Measurements from ENCODE around the gene GOLGA6L26.
"Not testable (repeated sequence)": the region's sequence is repeated elsewhere in the genome, so short reads cannot be mapped to it uniquely, and the experiment has no call there.

The GOLGA6L26 gene, protein sequence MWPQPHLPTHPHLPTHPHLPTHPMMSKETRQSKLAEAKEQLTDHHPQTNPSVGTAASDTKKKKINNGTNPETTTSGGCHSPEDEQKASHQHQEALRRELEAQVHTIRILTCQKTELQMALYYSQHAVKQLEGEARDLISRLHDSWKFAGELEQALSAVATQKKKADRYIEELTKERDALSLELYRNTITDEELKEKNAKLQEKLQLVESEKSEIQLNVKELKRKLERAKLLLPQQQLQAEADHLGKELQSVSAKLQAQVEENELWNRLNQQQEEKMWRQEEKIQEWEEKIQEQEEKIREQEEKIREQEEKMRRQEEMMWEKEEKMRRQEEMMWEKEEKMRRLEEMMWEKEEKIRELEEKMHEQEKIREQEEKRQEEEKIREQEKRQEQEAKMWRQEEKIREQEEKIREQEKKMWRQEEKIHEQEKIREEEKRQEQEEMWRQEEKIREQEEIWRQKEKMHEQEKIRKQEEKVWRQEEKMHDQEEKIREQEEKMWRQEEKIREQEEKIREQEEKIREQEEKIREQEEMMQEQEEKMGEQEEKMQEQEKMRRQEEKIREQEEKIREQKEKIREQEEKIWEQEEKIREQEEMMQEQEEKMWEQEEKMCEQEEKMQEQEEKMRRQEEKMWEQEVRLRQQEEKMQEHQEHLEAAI

GRCh38 chr15:23334096-23334495 lies at the start of gene GOLGA6L26:
Gene GOLGA6L26 (minus strand): TSS chr15:23334196. CDS start chr15:23334135, 61 bp downstream.
- not testable (repeated sequence) for H3K4me3 ChIP-seq (ENCODE audit: low read depth in 1 of 2, low read length in 2 of 2)

DNA sequence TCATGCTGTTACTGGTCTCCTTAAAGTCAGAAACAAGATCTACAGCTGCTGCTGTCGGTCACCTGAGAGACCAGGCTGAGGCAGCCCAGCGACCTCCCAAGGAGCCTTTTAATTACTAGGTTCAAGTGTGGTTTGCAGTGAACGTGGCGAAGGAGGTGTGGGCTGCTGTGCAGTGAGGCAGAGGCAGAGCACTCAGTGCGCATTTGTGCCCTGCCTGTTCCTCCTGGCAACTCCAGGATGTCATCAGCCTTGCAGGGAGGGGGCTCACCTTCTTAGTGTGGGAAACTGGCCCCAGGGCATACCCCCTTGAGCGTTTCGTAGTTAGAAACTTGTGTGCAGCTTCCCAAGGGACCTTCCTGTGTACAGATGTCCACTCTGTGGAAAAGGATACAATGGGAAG lies 47.2 kb upstream of the GOLGA6L26 start:
- H3K4me1 ChIP-seq (ENCODE audit: insufficient read depth, low read length); H3K9ac ChIP-seq (ENCODE audit: low read length); H3K4me3 ChIP-seq (ENCODE audit: low read depth in 1 of 2, low read length in 2 of 2); H3K9me3 ChIP-seq (ENCODE audit: low read length); H3K27ac ChIP-seq (ENCODE audit: low read depth, low read length); H3K36me3 ChIP-seq (ENCODE audit: insufficient read depth, low read length); H3K27me3 ChIP-seq (ENCODE audit: control insufficient read depth in 1 of 2, insufficient read depth in 2 of 2, low read length in 2 of 2): not testable (repeated sequence)

More at GRCh38 chr15:23334096-23334495, at the start of gene GOLGA6L26:
- H3K4me1 ChIP-seq (ENCODE audit: insufficient read depth, low read length); H3K9me3 ChIP-seq (ENCODE audit: low read length); H3K27ac ChIP-seq (ENCODE audit: low read depth, low read length); H3K9ac ChIP-seq (ENCODE audit: low read length); H3K36me3 ChIP-seq (ENCODE audit: insufficient read depth, low read length); H3K27me3 ChIP-seq (ENCODE audit: control insufficient read depth in 1 of 2, insufficient read depth in 2 of 2, low read length in 2 of 2): not testable (repeated sequence)

DNA sequence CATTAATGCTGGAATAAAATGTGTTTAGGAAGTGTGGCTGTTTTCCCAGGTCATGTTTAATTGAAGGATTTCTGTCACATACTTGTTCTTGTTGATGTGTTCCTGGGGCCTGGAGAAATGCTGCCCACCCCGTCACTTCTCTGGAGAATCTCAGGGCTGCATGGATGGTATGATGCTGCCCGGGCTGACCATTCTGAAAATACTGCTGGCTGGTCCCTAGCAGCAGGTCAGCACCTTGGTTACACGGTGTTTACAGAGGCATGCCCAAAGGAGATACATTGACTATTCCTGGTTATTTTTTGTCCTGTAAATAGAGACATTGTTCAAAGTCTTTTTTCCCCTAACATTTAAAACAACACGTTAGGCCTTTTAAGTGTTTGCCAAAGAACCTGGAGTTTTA lies 46.7 kb upstream of the GOLGA6L26 start:
- not testable (repeated sequence) for H3K9ac ChIP-seq (ENCODE audit: low read length); H3K27me3 ChIP-seq (ENCODE audit: control insufficient read depth in 1 of 2, insufficient read depth in 2 of 2, low read length in 2 of 2); H3K27ac ChIP-seq (ENCODE audit: low read depth, low read length); H3K9me3 ChIP-seq (ENCODE audit: low read length); H3K4me3 ChIP-seq (ENCODE audit: low read depth in 1 of 2, low read length in 2 of 2); H3K4me1 ChIP-seq (ENCODE audit: insufficient read depth, low read length); H3K36me3 ChIP-seq (ENCODE audit: insufficient read depth, low read length)

- H3K27me3 ChIP-seq (ENCODE audit: control insufficient read depth in 1 of 2, insufficient read depth in 2 of 2, low read length in 2 of 2); H3K9ac ChIP-seq (ENCODE audit: low read length): not testable (repeated sequence)
Observed at GRCh38 chr15:23378946-23379345, 45.0 kb upstream of the GOLGA6L26 start.

GRCh38 chr15:23374226-23374625 lies 40.2 kb upstream of the GOLGA6L26 start:
- not testable (repeated sequence) for H3K36me3 ChIP-seq (ENCODE audit: insufficient read depth, low read length); H3K9me3 ChIP-seq (ENCODE audit: low read length); H3K9ac ChIP-seq (ENCODE audit: low read length); H3K27me3 ChIP-seq (ENCODE audit: control insufficient read depth in 1 of 2, insufficient read depth in 2 of 2, low read length in 2 of 2); H3K27ac ChIP-seq (ENCODE audit: low read depth, low read length); H3K4me1 ChIP-seq (ENCODE audit: insufficient read depth, low read length); H3K4me3 ChIP-seq (ENCODE audit: low read depth in 1 of 2, low read length in 2 of 2)

More at GRCh38 chr15:23378946-23379345, 45.0 kb upstream of the GOLGA6L26 start:
- not testable (repeated sequence) for H3K9me3 ChIP-seq (ENCODE audit: low read length); H3K36me3 ChIP-seq (ENCODE audit: insufficient read depth, low read length); H3K4me1 ChIP-seq (ENCODE audit: insufficient read depth, low read length); H3K27ac ChIP-seq (ENCODE audit: low read depth, low read length); H3K4me3 ChIP-seq (ENCODE audit: low read depth in 1 of 2, low read length in 2 of 2)

DNA sequence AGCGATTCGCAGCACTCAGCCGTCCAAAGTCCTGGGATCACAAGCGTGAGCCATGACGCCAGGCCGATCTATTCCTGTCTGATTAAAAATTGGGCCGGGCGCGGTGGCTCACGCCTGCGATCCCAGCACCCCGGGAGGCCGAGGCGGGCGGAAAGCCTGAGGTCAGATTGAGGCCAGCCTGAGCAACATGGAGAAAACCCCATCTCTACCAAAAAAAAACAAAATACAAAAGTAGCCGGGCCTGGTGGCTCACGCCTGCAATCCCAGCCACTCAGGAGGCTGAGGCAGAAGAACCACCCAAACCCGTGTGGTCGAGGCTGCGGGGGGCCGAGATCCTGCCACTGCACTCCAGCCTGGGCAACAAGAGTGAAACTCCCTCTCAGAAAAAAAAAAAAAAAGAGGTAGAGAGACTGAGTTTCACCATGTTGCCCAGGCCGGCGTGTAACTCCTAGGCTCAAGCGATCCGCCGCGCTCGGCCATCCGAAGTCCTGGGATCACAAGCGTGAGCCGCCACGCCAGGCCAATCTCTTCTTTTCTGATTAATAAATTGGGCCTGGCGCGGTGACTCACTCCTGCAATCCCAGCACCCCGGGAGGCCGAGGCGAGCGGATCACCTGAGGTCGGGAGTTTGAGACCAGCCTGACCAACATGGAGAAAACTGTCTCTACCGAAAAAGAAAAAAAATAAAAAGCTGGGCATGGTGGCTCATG lies 39.0 kb upstream of the GOLGA6L26 start:
- not testable (repeated sequence) for H3K27ac ChIP-seq (ENCODE audit: low read depth, low read length); H3K36me3 ChIP-seq (ENCODE audit: insufficient read depth, low read length); H3K4me1 ChIP-seq (ENCODE audit: insufficient read depth, low read length); H3K4me3 ChIP-seq (ENCODE audit: low read depth in 1 of 2, low read length in 2 of 2); H3K9me3 ChIP-seq (ENCODE audit: low read length); H3K27me3 ChIP-seq (ENCODE audit: control insufficient read depth in 1 of 2, insufficient read depth in 2 of 2, low read length in 2 of 2); H3K9ac ChIP-seq (ENCODE audit: low read length)

DNA sequence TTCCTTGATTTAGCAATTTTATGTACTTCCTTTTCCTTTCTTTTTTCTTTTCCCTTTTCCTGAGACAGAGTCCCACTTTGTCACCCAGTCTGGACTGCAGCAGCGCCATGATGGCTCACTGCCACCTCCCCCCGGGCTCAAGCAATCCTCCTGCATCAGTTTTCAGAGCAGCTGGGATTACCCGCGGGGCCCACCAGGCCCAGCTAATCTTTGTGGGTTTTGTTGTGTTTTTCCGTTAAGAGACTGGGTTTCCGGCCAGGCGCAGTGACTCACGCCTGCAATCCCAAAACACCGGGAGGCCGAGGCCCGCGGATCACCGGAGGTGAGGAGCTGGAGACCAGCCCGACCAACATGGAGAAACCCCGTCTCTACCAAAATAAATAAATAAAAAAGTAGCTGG lies 38.3 kb upstream of the GOLGA6L26 start:
- Histone ChIP-seq H3K27me3 (ENCODE audit: control insufficient read depth in 1 of 2, insufficient read depth in 2 of 2, low read length in 2 of 2) (no peaks in the 10 kb centered on the region), H3K4me3 (ENCODE audit: low read depth in 1 of 2, low read length in 2 of 2) (no peak overlapping the region), H3K4me1 (ENCODE audit: insufficient read depth, low read length) (no peaks in the 10 kb centered on the region), H3K9ac (ENCODE audit: low read length) (no peak overlapping the region), H3K27ac (ENCODE audit: low read depth, low read length) (no peak overlapping the region), H3K36me3 (ENCODE audit: insufficient read depth, low read length) (no peaks in the 10 kb centered on the region), H3K9me3 (ENCODE audit: low read length) (no peaks in the 10 kb centered on the region)

DNA sequence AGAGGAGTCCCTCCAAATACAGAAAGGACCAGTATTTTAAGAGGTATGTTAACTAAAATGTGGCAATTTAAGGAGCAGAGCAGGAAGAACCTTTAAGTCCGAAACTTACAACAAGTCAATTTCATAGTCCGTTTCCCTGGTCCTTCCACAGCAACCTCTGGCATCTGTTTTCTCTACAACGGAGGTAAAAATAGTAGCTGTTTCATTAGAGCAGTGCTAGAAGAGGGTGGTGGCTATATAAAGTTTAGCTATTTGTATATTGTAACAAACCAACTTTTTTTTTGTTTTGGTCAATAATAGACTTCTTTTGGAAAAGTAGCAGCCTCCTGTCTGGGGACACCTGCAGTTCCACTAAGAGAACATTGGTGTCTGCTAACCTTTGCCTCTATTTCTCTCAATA lies 37.9 kb upstream of the GOLGA6L26 start:
- H3K27ac ChIP-seq (ENCODE audit: low read depth, low read length); H3K9me3 ChIP-seq (ENCODE audit: low read length); H3K27me3 ChIP-seq (ENCODE audit: control insufficient read depth in 1 of 2, insufficient read depth in 2 of 2, low read length in 2 of 2); H3K36me3 ChIP-seq (ENCODE audit: insufficient read depth, low read length); H3K4me1 ChIP-seq (ENCODE audit: insufficient read depth, low read length); H3K4me3 ChIP-seq (ENCODE audit: low read depth in 1 of 2, low read length in 2 of 2); H3K9ac ChIP-seq (ENCODE audit: low read length): not testable (repeated sequence)

GRCh38 chr15:23371134-23371533 lies 37.1 kb upstream of the GOLGA6L26 start:
- not testable (repeated sequence) for H3K9ac ChIP-seq (ENCODE audit: low read length); H3K4me1 ChIP-seq (ENCODE audit: insufficient read depth, low read length); H3K27ac ChIP-seq (ENCODE audit: low read depth, low read length); H3K9me3 ChIP-seq (ENCODE audit: low read length); H3K36me3 ChIP-seq (ENCODE audit: insufficient read depth, low read length); H3K27me3 ChIP-seq (ENCODE audit: control insufficient read depth in 1 of 2, insufficient read depth in 2 of 2, low read length in 2 of 2); H3K4me3 ChIP-seq (ENCODE audit: low read depth in 1 of 2, low read length in 2 of 2)

GRCh38 chr15:23370578-23370977 lies 36.6 kb upstream of the GOLGA6L26 start:
- Histone ChIP-seq H3K27ac (ENCODE audit: low read depth, low read length) (no peak overlapping the region), H3K9ac (ENCODE audit: low read length) (no peak overlapping the region), H3K4me3 (ENCODE audit: low read depth in 1 of 2, low read length in 2 of 2) (no peak overlapping the region), H3K36me3 (ENCODE audit: insufficient read depth, low read length) (no peaks in the 10 kb centered on the region), H3K4me1 (ENCODE audit: insufficient read depth, low read length) (no peaks in the 10 kb centered on the region), H3K9me3 (ENCODE audit: low read length) (no peaks in the 10 kb centered on the region), H3K27me3 (ENCODE audit: control insufficient read depth in 1 of 2, insufficient read depth in 2 of 2, low read length in 2 of 2) (no peaks in the 10 kb centered on the region)

- H3K9me3 ChIP-seq (ENCODE audit: low read length); H3K36me3 ChIP-seq (ENCODE audit: insufficient read depth, low read length); H3K27ac ChIP-seq (ENCODE audit: low read depth, low read length); H3K9ac ChIP-seq (ENCODE audit: low read length); H3K4me1 ChIP-seq (ENCODE audit: insufficient read depth, low read length); H3K27me3 ChIP-seq (ENCODE audit: control insufficient read depth in 1 of 2, insufficient read depth in 2 of 2, low read length in 2 of 2); H3K4me3 ChIP-seq (ENCODE audit: low read depth in 1 of 2, low read length in 2 of 2): not testable (repeated sequence)
Observed at GRCh38 chr15:23364261-23364660, 30.3 kb upstream of the GOLGA6L26 start.
